PFSK-1 (cell line): ENCODE data around the gene ADARB1.

ENCODE experiments used
- FOXP2 ChIP-seq: optimal IDR thresholded peaks from 2 replicates; pipeline ENCODE3; 2011; ENCODE audit warnings: borderline replicate concordance, control low read depth, inconsistent platforms; ENCODE audit not compliant: insufficient read depth; ENCODE audit errors: extremely low read length, extremely low read depth
- POLR2AphosphoS5 ChIP-seq: IDR thresholded peaks from 2 replicates; pipeline ENCODE4 v1.6.1; 2012; ENCODE audit warnings: low read depth, mild to moderate bottlenecking, control low read depth, low read length, moderate library complexity
- REST ChIP-seq, 2 experiments: IDR thresholded peaks; 2 replicates each; pipeline versions ENCODE4 v1.6.1 to v1.8.0; 2011 to 2012; ENCODE audit warnings: low read depth in 2 of 2, low read length in 2 of 2, control low read depth in 1 of 2, inconsistent platforms in 1 of 2, mild to moderate bottlenecking in 1 of 2, moderate library complexity in 1 of 2; ENCODE audit not compliant: insufficient read depth in 1 of 2
- SIN3A ChIP-seq: IDR thresholded peaks from 2 replicates; pipeline ENCODE4 v1.6.1; 2012; ENCODE audit warnings: mild to moderate bottlenecking, low read length, moderate library complexity, borderline replicate concordance; ENCODE audit not compliant: insufficient read depth
- TAF1 ChIP-seq: IDR thresholded peaks from 2 replicates; pipeline ENCODE4 v1.6.1; 2012; ENCODE audit warnings: low read length, control low read depth, borderline replicate concordance; ENCODE audit not compliant: insufficient read depth

Gene ADARB1

GRCh38 chr21:45060675-45061311, 13.6 kb upstream of the ADARB1 start:
- TF ChIP-seq SIN3A: no peak
- no peak for TF ChIP-seq FOXP2
- TF ChIP-seq REST (IDR thresholded peaks at IDR 0.05; ENCODE audit: insufficient read depth in 1 of 2, low read depth in 2 of 2, low read length in 2 of 2): no peak
- TF ChIP-seq TAF1: no peak
- TF ChIP-seq POLR2AphosphoS5: no peak

- TF ChIP-seq TAF1: no peak
- no peak for TF ChIP-seq POLR2AphosphoS5
Observed at GRCh38 chr21:45064091-45064490, 10.3 kb upstream of the ADARB1 start.

- no peak for TF ChIP-seq SIN3A
- TF ChIP-seq REST (IDR thresholded peaks at IDR 0.05; ENCODE audit: insufficient read depth in 1 of 2, low read depth in 2 of 2, low read length in 2 of 2): no peak
- TF ChIP-seq POLR2AphosphoS5: no peak
- TF ChIP-seq TAF1: no peak
- no peak for TF ChIP-seq FOXP2
Observed at GRCh38 chr21:45064618-45065399, 9.6 kb upstream of the ADARB1 start.

- TF ChIP-seq SIN3A: no peak
- no peak for TF ChIP-seq REST (IDR thresholded peaks at IDR 0.05; ENCODE audit: insufficient read depth in 1 of 2, low read depth in 2 of 2, low read length in 2 of 2)
- TF ChIP-seq TAF1: no peak
Observed at GRCh38 chr21:45067462-45068285, 6.7 kb upstream of the ADARB1 start.

GRCh38 chr21:45069085-45069484, 5.3 kb upstream of the ADARB1 start:
- TF ChIP-seq REST (IDR thresholded peaks at IDR 0.05; ENCODE audit: insufficient read depth in 1 of 2, low read depth in 2 of 2, low read length in 2 of 2) (no peak), TAF1 (no peak), POLR2AphosphoS5 (no peak), SIN3A (no peak), FOXP2 (no peak)
